ENCODE measurements around the gene DBT. TPM values are rescaled to one million over a fixed set of nuclear protein-coding genes. Genes with fewer than 3 reads are reported as not detected.
"Not testable (repeated sequence)": the region's sequence is repeated elsewhere in the genome, so short reads cannot be mapped to it uniquely, and the experiment has no call there.

DBT gene
- polyA plus RNA-seq, 4 donors = 1.1 to 12.2 (median 3.6) TPM

DNA sequence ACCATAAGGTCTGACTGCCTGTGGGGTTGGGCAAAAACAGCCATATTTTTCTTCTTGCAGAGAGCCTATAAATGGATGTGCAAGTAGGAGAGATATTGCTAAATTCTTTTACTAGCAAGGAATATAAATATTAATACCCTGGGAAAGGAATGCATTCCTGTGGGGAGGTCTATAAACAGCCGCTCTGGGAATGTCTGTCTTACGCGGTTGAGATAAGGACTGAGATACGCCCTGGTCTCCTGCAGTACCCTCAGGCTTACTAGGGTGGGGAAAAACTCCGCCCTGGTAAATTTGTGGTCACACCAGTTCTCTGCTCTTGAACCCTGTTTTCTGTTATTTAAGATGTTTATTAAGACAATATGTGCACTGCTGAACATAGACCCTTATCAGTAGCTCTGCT, 14.4 kb upstream of the DBT start:
- WGBS, 3 donors = 83 to 92% (median 90%) methylated on average over 5 of the region's 5 CpGs
- DNase-seq; H3K27me3 ChIP-seq (ENCODE audit: control insufficient read depth in 3 of 3, insufficient read depth in 3 of 3, low read length in 3 of 3); H3K36me3 ChIP-seq (ENCODE audit: control insufficient read depth in 3 of 3, insufficient read depth in 2 of 3, low read depth in 1 of 3, low read length in 3 of 3); H3K27ac ChIP-seq (ENCODE audit: low read depth in 1 of 3, low read length in 2 of 3); FAIRE-seq; H3K4me3 ChIP-seq (ENCODE audit: low read depth in 1 of 3, low read length in 3 of 3): not testable (repeated sequence)
- Histone ChIP-seq H3K9me3 (ENCODE audit: control insufficient read depth in 2 of 2, insufficient read depth in 1 of 2, low read depth in 1 of 2, low read length in 1 of 2) (peaks cover 0 to 16% of the 10 kb centered on the region in 2 donors), H3K4me1 (ENCODE audit: control insufficient read depth in 3 of 3, insufficient read depth in 2 of 3, low read depth in 1 of 3, low read length in 2 of 3) (peaks cover 0 to 18% (median 15%) of the 10 kb centered on the region in 3 donors)

DNA sequence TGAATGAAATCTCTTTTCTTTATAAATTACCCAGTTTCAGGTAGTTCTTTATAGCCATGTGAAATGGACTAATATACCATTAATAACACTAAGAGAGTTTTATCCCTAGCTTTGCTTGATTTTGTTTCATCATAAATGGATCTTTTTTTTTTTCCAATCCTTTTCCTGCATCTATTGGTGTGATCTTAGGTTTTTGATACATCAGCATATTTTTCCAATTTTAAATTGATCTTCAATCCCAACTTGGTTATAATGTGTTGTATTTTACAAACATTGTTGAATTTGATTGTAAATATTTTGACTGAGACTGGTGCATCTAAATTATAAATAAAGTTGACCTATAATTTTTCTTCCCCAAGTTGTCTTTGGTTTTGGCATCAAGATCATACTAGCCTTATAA, 12.1 kb upstream of the DBT start:
- H3K4me3 ChIP-seq (ENCODE audit: low read depth in 1 of 3, low read length in 3 of 3) = no peak overlapping the region
- H3K27me3 ChIP-seq (ENCODE audit: control insufficient read depth in 3 of 3, insufficient read depth in 3 of 3, low read length in 3 of 3) = peaks cover 0 to 3% (median 0%) of the 10 kb centered on the region in 3 donors
- H3K36me3 ChIP-seq (ENCODE audit: control insufficient read depth in 3 of 3, insufficient read depth in 2 of 3, low read depth in 1 of 3, low read length in 3 of 3) = no peaks in the 10 kb centered on the region
- peaks cover 0 to 17% of the 10 kb centered on the region in 2 donors for H3K9me3 ChIP-seq (ENCODE audit: control insufficient read depth in 2 of 2, insufficient read depth in 1 of 2, low read depth in 1 of 2, low read length in 1 of 2)
- DNase-seq (no peak), FAIRE-seq (no peak)
- H3K4me1 ChIP-seq (ENCODE audit: control insufficient read depth in 3 of 3, insufficient read depth in 2 of 3, low read depth in 1 of 3, low read length in 2 of 3) = peaks cover 0 to 3% (median under 1%) of the 10 kb centered on the region in 3 donors
- H3K27ac ChIP-seq (ENCODE audit: low read depth in 1 of 3, low read length in 2 of 3) = no peak overlapping the region

DNA sequence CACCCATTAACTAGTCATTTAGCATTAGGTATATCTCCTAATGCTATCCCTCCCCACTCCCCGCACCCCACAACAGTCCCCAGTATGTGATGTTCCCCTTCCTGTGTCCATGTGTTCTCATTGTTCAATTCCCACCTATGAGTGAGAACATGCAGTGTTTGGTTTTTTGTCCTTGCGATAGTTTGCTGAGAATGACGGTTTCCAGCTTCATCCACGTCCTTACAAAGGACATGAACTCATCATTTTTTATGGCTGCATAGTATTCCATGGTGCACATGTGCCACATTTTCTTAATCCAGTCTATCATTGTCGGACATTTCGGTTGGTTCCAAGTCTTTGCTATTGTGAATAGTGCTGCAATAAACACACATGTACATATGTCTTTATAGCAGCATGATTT, 8.8 kb upstream of the DBT start:
- H3K9me3 ChIP-seq (ENCODE audit: control insufficient read depth in 2 of 2, insufficient read depth in 1 of 2, low read depth in 1 of 2, low read length in 1 of 2); H3K4me3 ChIP-seq (ENCODE audit: low read depth in 1 of 3, low read length in 3 of 3); H3K36me3 ChIP-seq (ENCODE audit: control insufficient read depth in 3 of 3, insufficient read depth in 2 of 3, low read depth in 1 of 3, low read length in 3 of 3); H3K27ac ChIP-seq (ENCODE audit: low read depth in 1 of 3, low read length in 2 of 3); H3K27me3 ChIP-seq (ENCODE audit: control insufficient read depth in 3 of 3, insufficient read depth in 3 of 3, low read length in 3 of 3); FAIRE-seq; DNase-seq; H3K4me1 ChIP-seq (ENCODE audit: control insufficient read depth in 3 of 3, insufficient read depth in 2 of 3, low read depth in 1 of 3, low read length in 2 of 3): not testable (repeated sequence)
- WGBS, 3 donors = 79 to 95% (median 89%) methylated on average over 6 of the region's 6 CpGs

DNA sequence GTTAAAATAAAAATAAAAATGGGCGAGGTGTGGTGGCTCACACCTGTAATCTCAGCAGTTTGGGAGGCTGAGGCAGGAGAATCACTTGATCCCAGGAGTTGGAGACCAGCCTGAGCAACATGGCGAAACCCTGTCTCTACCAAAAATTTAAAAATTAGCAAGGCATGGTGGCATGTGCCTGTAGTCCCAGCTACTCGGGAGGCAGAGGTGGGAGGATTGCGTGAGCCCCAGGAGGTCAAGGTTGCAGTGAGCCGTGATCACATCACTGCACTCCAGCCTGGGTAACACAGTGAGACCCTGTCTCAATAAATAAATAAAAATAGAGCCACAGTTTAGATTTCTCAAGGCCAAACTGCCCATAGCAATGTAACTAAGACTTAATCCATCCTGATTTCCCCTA, 6.6 kb upstream of the DBT start:
- WGBS, 3 donors = 88 to 90% (median 89%) methylated on average over 5 of the region's 5 CpGs
- H3K27ac ChIP-seq (ENCODE audit: low read depth in 1 of 3, low read length in 2 of 3) = not testable (repeated sequence)

DNA sequence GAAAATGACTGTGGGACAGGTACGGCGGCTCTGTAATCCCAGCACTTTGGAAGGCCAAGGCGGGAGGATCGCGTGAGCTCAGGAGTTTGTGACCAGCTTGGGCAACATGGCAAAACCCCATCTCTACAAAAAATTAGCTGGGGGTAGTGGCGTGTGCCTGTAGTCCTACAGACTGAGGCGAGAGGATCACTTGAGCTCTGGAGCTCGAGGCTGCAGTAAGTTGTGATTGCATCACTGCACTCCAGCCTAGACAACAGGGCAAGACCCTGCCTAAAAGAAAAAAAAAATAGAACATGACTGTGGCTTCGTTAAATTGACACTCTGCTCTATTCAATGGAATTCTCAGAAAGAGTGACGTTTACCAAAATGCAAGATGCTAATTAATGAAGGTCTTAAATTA, 3.9 kb upstream of the DBT start:
- H3K9me3 ChIP-seq (ENCODE audit: control insufficient read depth in 2 of 2, insufficient read depth in 1 of 2, low read depth in 1 of 2, low read length in 1 of 2) = peaks cover 0 to 2% of the 10 kb centered on the region in 2 donors
- FAIRE-seq (no peak), DNase-seq (no peak)
- H3K27ac ChIP-seq (ENCODE audit: low read depth in 1 of 3, low read length in 2 of 3) = no peak overlapping the region
- no peaks in the 10 kb centered on the region for H3K36me3 ChIP-seq (ENCODE audit: control insufficient read depth in 3 of 3, insufficient read depth in 2 of 3, low read depth in 1 of 3, low read length in 3 of 3)
- H3K4me1 ChIP-seq (ENCODE audit: control insufficient read depth in 3 of 3, insufficient read depth in 2 of 3, low read depth in 1 of 3, low read length in 2 of 3) = peaks cover 0 to 3% (median 0%) of the 10 kb centered on the region in 3 donors
- peaks cover 0 to 6% (median 0%) of the 10 kb centered on the region in 3 donors for H3K27me3 ChIP-seq (ENCODE audit: control insufficient read depth in 3 of 3, insufficient read depth in 3 of 3, low read length in 3 of 3)
- WGBS, 3 donors = 65 to 76% (median 73%) methylated on average over 10 of the region's 10 CpGs
- no peak overlapping the region for H3K4me3 ChIP-seq (ENCODE audit: low read depth in 1 of 3, low read length in 3 of 3)

More for the DNA sequence above, 6.6 kb upstream of the DBT start:
- not testable (repeated sequence) for H3K36me3 ChIP-seq (ENCODE audit: control insufficient read depth in 3 of 3, insufficient read depth in 2 of 3, low read depth in 1 of 3, low read length in 3 of 3); H3K4me3 ChIP-seq (ENCODE audit: low read depth in 1 of 3, low read length in 3 of 3); H3K27me3 ChIP-seq (ENCODE audit: control insufficient read depth in 3 of 3, insufficient read depth in 3 of 3, low read length in 3 of 3); DNase-seq; H3K4me1 ChIP-seq (ENCODE audit: control insufficient read depth in 3 of 3, insufficient read depth in 2 of 3, low read depth in 1 of 3, low read length in 2 of 3); FAIRE-seq; H3K9me3 ChIP-seq (ENCODE audit: control insufficient read depth in 2 of 2, insufficient read depth in 1 of 2, low read depth in 1 of 2, low read length in 1 of 2)

DNA sequence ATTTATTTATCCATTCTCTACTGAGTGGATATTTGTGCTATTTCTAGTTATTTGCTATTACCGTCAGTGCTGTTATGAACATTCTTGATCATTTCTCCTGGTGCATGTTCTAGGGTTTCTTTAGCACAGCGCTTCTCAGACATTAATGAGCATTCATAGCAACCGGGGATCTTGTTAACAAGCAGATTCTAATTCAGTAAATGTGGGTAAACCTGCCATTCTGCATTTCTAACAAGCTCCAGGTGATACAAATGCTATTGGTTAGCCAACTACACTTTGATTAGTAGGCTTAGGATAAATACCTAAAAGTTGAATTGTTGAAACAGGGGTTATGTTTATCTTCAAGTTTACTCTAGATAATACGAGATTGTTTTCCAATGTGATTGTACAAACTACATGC, 3.3 kb upstream of the DBT start:
- H3K27me3 ChIP-seq (ENCODE audit: control insufficient read depth in 3 of 3, insufficient read depth in 3 of 3, low read length in 3 of 3) = peaks cover 0 to 6% (median 0%) of the 10 kb centered on the region in 3 donors
- WGBS, 3 donors = 47 to 74% (median 54%) methylated on average over 4 of the region's 4 CpGs
- FAIRE-seq (no peak), DNase-seq (no peak)
- no peak overlapping the region for H3K27ac ChIP-seq (ENCODE audit: low read depth in 1 of 3, low read length in 2 of 3)
- no peaks in the 10 kb centered on the region for H3K36me3 ChIP-seq (ENCODE audit: control insufficient read depth in 3 of 3, insufficient read depth in 2 of 3, low read depth in 1 of 3, low read length in 3 of 3)
- no peak overlapping the region for H3K4me3 ChIP-seq (ENCODE audit: low read depth in 1 of 3, low read length in 3 of 3)
- peaks cover 0 to 2% of the 10 kb centered on the region in 2 donors for H3K9me3 ChIP-seq (ENCODE audit: control insufficient read depth in 2 of 2, insufficient read depth in 1 of 2, low read depth in 1 of 2, low read length in 1 of 2)
- H3K4me1 ChIP-seq (ENCODE audit: control insufficient read depth in 3 of 3, insufficient read depth in 2 of 3, low read depth in 1 of 3, low read length in 2 of 3) = peaks cover 0 to 4% (median 0%) of the 10 kb centered on the region in 3 donors

DNA sequence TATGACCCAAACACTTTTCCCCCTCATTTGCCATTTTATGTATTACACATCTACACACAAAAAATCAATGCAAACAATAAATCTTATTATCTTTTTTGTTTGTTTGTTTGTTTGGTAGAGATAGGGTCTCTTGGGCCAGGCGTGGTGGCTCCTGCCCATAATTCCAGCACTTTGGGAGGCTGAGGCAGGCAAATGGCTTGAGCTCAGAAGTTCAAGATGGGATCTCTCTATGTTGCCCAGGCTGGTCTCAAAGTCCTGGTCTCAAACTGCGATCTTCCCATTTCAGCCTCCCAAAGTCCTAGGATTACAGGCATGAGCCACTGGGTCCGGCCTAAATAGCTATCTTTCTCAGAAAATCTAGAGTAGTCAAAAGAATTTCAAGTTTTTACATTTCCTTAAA, 1.2 kb upstream of the DBT start:
- WGBS, 3 donors = 92 to 94% (median 92%) methylated on average over 3 of the region's 3 CpGs
- Histone ChIP-seq H3K9me3 (ENCODE audit: control insufficient read depth in 2 of 2, insufficient read depth in 1 of 2, low read depth in 1 of 2, low read length in 1 of 2) (no peaks in the 10 kb centered on the region), H3K4me3 (ENCODE audit: low read depth in 1 of 3, low read length in 3 of 3) (no peak overlapping the region), H3K27ac (ENCODE audit: low read depth in 1 of 3, low read length in 2 of 3) (no peak overlapping the region), H3K27me3 (ENCODE audit: control insufficient read depth in 3 of 3, insufficient read depth in 3 of 3, low read length in 3 of 3) (peaks cover 0 to 4% (median 0%) of the 10 kb centered on the region in 3 donors), H3K36me3 (ENCODE audit: control insufficient read depth in 3 of 3, insufficient read depth in 2 of 3, low read depth in 1 of 3, low read length in 3 of 3) (no peaks in the 10 kb centered on the region), H3K4me1 (ENCODE audit: control insufficient read depth in 3 of 3, insufficient read depth in 2 of 3, low read depth in 1 of 3, low read length in 2 of 3) (peaks cover 0 to 4% (median 0%) of the 10 kb centered on the region in 3 donors)
- FAIRE-seq = no peak
- no peak for DNase-seq

DNA sequence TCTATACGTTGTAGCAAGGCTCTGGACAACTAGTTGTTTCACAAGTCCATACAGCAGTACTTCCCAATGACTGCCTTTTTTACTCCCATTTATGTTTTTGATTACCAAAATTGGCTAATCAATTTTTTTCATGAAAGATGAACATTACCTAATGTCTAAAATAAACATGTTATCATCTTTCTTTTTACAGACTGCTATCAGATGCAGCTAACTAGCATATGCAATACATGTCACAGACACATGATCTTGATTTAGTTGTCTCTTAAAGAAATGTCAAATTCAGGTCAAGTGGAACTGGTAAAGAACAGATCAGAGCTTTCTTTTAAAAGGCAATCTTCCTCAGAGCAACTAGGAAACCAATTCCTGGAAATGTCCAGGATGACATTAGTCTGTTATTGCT, 630 bp upstream of the DBT start:
- Histone ChIP-seq H3K36me3 (ENCODE audit: control insufficient read depth in 3 of 3, insufficient read depth in 2 of 3, low read depth in 1 of 3, low read length in 3 of 3) (no peaks in the 10 kb centered on the region), H3K27me3 (ENCODE audit: control insufficient read depth in 3 of 3, insufficient read depth in 3 of 3, low read length in 3 of 3) (peaks cover 0 to 4% (median 0%) of the 10 kb centered on the region in 3 donors), H3K27ac (ENCODE audit: low read depth in 1 of 3, low read length in 2 of 3) (peak overlapping the region in 1 of 3 donors; percentile 90), H3K4me3 (ENCODE audit: low read depth in 1 of 3, low read length in 3 of 3) (peak overlapping the region in 2 of 3 donors; percentile 59 to 80), H3K4me1 (ENCODE audit: control insufficient read depth in 3 of 3, insufficient read depth in 2 of 3, low read depth in 1 of 3, low read length in 2 of 3) (peaks cover 0 to 4% (median 0%) of the 10 kb centered on the region in 3 donors), H3K9me3 (ENCODE audit: control insufficient read depth in 2 of 2, insufficient read depth in 1 of 2, low read depth in 1 of 2, low read length in 1 of 2) (no peaks in the 10 kb centered on the region)
- FAIRE-seq (no peak), DNase-seq (no peak)
- WGBS, 3 donors = 0 to 3% (median 3%) methylated on average over 1 of the region's 1 CpG

DNA sequence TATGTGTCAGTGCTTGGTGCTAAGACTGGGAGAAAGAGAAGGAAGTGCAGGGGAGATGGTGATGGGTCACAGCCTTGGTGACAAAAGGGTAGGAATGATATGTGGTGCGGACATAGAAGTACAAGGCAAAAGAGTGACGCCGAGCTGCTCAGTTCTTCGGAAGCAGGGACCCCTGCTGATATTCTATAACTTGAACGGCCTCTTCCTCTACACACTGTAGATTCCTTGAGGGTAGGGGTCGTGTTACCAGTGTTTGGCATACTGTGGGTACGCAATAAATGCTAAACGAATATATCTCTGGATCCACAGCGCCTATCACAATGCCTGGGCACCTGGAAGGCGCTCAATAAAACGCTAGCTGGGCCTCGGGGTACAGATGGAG, 488 bp downstream of the DBT start:
- H3K27me3 ChIP-seq (ENCODE audit: control insufficient read depth in 3 of 3, insufficient read depth in 3 of 3, low read length in 3 of 3) = peaks cover 0 to 4% (median 0%) of the 10 kb centered on the region in 3 donors
- 1 to 2% (median 1%) methylated on average over 12 of the region's 12 CpGs for WGBS, 3 donors
- H3K9me3 ChIP-seq (ENCODE audit: control insufficient read depth in 2 of 2, insufficient read depth in 1 of 2, low read depth in 1 of 2, low read length in 1 of 2) = no peaks in the 10 kb centered on the region
- DNase-seq (no peak), FAIRE-seq (no peak)
- peaks cover 0 to 4% (median 0%) of the 10 kb centered on the region in 3 donors for H3K4me1 ChIP-seq (ENCODE audit: control insufficient read depth in 3 of 3, insufficient read depth in 2 of 3, low read depth in 1 of 3, low read length in 2 of 3)
- H3K36me3 ChIP-seq (ENCODE audit: control insufficient read depth in 3 of 3, insufficient read depth in 2 of 3, low read depth in 1 of 3, low read length in 3 of 3) = no peaks in the 10 kb centered on the region
- H3K4me3 ChIP-seq (ENCODE audit: low read depth in 1 of 3, low read length in 3 of 3) = peak overlapping the region; percentile 59 to 80 (median 61)
- H3K27ac ChIP-seq (ENCODE audit: low read depth in 1 of 3, low read length in 2 of 3) = peak overlapping the region in 2 of 3 donors; percentile 78 to 90
